ENCODE data around the gene HMGN4.

GRCh38 chr6:26500102-26500501, 38.1 kb upstream of the HMGN4 start, which contains the start of gene BTN1A1:
- no peak for TF ChIP-seq CTCF (IDR thresholded peaks at IDR 0.05)
- TF ChIP-seq POLR2A (IDR thresholded peaks at IDR 0.05): no peak
- TF ChIP-seq POLR2AphosphoS5 (IDR thresholded peaks at IDR 0.05; ENCODE audit: insufficient read depth in 1 of 2, low read depth in 1 of 2): no peak

Data from vagina (tissue), 2 donors.